NCI-H774 (cell line): Measurements from ENCODE around the gene KLF1.
"Not testable (repeated sequence)": the region's sequence is repeated elsewhere in the genome, so short reads cannot be mapped to it uniquely, and the experiment has no call there.

ENCODE experiments used
- DNase-seq: peaks from one replicate; lab custom pipeline; 2025; lab: John Stamatoyannopoulos, UW

Gene KLF1

GRCh38 chr19:12867120-12868099 is 19.6 kb downstream of the KLF1 start:
- DNase-seq = no peak

DNA sequence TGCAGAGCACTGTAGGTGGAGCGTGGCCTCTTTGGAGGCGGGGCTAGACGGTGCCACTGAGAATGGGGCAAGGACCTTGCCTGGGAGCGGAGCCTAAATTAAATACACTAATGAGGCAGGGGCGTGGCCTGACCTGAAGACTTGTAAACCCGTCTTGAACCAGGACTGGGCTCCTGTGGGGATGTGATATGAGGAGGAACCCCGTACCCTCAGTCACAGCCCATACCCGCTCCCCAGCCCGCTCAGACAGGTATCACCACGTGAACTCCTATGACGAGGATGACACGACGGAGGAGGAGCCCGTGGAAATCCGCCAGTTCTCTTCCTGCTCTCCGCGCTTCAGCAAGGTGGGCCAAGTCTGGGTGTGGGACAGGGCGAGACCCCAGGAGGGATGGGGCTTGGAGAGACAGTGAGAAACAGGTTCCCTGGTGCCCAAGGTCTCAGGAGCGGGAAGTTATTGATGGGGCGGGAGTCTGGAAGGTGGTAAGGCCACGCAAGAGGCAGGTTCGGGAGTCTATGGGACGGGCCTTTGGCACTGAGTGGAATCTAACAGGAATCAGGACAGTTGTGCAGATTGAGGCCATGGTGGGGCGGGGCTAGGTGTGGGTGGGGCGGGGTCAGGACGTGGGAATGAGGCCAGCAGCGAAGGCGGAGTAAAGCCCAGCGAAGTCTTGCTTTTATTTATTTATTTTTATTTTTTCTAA is 20.4 kb downstream of the KLF1 start:
- no peak for DNase-seq

DNA sequence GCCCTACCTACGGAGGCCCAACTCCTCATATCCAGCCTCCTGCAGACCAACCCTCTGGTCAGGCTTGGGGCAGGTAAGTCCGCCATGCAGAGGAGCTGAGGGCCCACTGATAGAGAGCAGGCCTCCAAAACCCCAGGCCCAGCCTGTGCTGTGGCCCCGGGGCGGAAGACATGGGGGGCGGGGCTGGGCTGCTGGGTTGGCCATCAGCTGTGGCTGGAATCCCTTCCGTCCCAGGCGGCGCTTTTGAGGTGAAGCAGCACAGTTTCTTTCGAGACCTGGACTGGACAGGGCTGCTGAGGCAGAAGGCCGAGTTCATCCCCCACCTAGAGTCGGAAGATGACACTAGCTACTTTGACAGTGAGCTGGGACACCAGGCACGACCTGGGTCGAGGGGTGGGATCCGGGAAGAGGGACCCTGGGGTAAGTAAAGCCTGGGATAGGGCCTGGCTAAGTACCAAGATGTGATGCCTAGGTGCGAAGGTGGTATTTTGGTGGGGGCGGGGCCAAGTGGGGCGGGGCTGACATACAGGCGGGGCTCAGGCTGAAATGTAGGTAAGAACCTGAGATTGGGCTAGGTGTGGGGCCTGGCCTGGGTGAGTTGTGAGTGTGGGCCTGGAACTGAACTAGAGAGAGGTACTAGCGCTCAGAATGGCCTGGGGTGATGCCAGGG is 21.1 kb downstream of the KLF1 start:
- no peak for DNase-seq

- DNase-seq = no peak
These were observed 22.0 kb downstream of the KLF1 start for GRCh38 chr19:12864721-12865715.

DNA sequence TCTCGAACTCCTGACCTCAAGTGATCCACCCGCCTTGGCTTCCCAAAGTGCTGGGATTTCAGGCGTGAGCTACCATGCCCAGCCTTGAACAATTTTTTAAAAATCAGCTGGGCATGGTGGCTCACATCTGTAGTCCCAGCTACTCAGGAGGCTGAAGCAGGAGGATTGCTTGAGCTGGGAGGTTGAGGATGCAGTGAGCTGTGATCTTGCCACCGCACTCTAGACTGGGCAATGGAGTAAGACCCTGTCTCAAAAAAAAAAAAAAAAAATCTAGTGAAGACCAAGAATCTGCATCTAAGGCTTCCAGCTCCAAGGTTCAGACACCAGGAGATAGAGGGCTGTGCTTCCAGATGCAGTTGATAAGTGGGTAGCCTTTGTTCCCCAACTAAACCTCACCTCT is 22.9 kb downstream of the KLF1 start:
- DNase-seq = no peak

DNA sequence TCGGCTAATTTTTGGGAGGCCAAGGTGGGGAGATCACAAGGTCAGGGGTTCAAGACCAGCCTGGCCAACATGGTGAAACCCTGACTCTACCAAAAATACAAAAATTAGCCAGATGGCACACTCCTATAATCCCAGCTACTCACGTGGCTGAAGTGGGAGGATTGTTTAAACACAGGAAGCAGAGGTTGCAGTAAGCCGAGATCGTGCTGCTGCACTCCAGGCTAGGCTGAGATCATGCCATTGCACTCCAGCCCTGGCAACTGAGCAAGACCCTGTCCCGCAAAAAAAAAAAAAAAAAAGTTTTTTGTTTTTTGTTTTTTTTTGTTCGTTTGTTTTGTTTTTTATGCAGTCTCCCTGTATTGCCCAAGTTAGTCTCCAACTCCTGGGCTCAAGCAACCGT is 27.5 kb downstream of the KLF1 start:
- no peak for DNase-seq

- no peak for DNase-seq
These were observed 28.7 kb downstream of the KLF1 start for GRCh38 chr19:12858041-12858928.

GRCh38 chr19:12856653-12857052 is 30.3 kb downstream of the KLF1 start:
- no peak for DNase-seq

- DNase-seq = peak; percentile 19
These were observed 39.6 kb downstream of the KLF1 start for GRCh38 chr19:12847159-12848139.

DNA sequence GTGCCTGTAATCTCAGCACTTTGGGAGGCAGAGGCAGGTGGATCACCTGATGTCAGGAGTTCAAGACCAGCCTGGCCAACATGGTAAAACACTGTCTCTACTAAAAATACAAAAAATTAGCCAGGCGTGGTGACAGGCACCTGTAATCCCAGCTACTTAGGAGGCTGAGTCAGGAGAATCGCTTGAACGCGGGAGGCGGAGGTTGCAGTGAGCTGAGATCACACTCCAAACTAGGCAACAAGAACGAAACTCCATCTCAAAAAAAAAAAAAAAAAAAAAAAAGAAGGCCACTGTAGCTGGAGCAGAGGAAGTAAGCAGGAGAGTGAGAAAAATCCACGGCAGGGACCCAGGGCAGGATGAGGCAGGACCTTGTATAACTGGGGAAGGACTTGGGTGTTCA is 40.4 kb downstream of the KLF1 start:
- DNase-seq = not testable (repeated sequence)

- DNase-seq = no peak
These were observed 42.8 kb downstream of the KLF1 start for GRCh38 chr19:12843999-12844732.

GRCh38 chr19:12843328-12843727 is 43.7 kb downstream of the KLF1 start:
- DNase-seq = no peak

DNA sequence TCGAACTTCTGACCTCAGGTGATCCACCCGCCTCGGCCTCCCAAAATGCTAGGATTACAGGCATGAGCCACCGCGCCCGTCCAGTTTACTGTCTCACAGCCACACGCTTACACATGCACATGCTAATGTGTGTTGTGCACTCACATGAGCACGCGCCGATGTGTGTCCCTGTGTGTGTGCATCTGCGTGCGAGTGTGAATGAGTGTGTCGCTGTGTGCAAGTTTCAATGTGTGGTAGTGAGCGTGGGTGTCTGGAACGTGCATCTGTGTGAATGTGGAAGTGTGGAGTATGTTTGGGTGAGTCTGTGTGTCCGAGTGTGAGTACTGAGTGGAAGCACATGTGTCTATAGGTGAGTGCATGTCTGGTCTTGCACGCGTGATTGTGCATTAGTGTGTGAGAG is 44.5 kb downstream of the KLF1 start:
- DNase-seq = no peak

DNA sequence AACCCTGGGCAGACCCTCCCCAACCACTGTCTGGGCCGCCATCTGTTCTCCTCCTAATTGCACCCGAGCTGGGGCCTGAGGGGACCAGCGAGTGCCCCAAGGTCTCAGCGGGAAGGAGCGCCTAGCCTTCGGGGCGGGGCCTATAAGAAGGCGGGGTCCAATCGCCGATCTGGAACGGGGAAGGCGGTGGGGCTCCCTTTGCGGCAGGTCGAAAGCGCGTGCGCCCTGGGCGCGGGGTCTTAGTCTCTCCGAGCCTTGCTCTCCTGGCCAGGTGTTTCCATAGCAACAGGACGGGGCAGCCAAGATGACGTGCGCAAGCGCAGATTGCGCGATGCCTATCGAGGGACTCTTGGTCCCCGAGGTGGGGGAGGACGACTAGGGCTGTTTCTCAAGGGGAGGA is 45.9 kb downstream of the KLF1 start:
- DNase-seq = no peak

GRCh38 chr19:12840091-12841079 is 46.6 kb downstream of the KLF1 start:
- DNase-seq = no peak

- no peak for DNase-seq
These were observed 47.9 kb downstream of the KLF1 start for GRCh38 chr19:12838886-12839756.
